ENCODE results near the gene NOXO1. TPM values are rescaled to one million over a fixed set of nuclear protein-coding genes. Genes with fewer than 3 reads are reported as not detected.
"Not testable (repeated sequence)": the region's sequence is repeated elsewhere in the genome, so short reads cannot be mapped to it uniquely, and the experiment has no call there.

The NOXO1 gene
- total and polyA plus RNA-seq, 2 experiments from 2014 or later: 2.3 to 6.0 TPM

DNA sequence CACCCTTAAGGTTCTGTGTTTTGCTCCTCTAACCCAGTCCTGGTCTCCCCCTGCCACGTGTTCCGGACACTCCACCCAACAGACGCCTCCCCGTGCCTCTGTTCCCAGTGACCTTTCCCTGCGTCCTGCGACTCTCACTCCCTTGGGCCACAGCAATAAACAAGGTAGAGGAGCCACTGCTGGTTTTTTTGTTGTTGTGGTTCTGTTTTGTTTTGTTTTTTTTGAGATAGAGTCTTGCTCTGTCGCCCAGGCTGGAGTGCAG is 34.6 kb upstream of the NOXO1 start:
- no peak for DNase-seq (ENCODE audit: low spot score)
- Histone ChIP-seq H3K4me3 (no peak overlapping the region), H3K27ac (peak overlapping the region; percentile 85), H4K20me1 (ENCODE audit: insufficient read depth, poor library complexity, severe bottlenecking) (no peaks in the 10 kb centered on the region), H3K9me3 (ENCODE audit: low read depth) (no peaks in the 10 kb centered on the region), H3K36me3 (replicated peaks; ENCODE audit: insufficient read depth, low read depth) (no peaks in the 10 kb centered on the region), H3K9me2 (replicated peaks; ENCODE audit: insufficient read depth) (no peaks in the 10 kb centered on the region), H3K79me2 (no peaks in the 10 kb centered on the region), H3K27me3 (peaks cover 21% of the 10 kb centered on the region), H3K4me1 (ENCODE audit: insufficient read depth) (peaks cover 17% of the 10 kb centered on the region), H3K4me2 (no peak overlapping the region), H2AFZ (no peak overlapping the region)
- TF ChIP-seq EZH2phosphoT487 (IDR thresholded peaks at IDR 0.05; ENCODE audit: low read depth, severe bottlenecking, unreplicated experiment): no peak
- no peak for TF ChIP-seq EZH2 (IDR thresholded peaks at IDR 0.05; ENCODE audit: borderline replicate concordance)
- TF ChIP-seq, protein P1, sequence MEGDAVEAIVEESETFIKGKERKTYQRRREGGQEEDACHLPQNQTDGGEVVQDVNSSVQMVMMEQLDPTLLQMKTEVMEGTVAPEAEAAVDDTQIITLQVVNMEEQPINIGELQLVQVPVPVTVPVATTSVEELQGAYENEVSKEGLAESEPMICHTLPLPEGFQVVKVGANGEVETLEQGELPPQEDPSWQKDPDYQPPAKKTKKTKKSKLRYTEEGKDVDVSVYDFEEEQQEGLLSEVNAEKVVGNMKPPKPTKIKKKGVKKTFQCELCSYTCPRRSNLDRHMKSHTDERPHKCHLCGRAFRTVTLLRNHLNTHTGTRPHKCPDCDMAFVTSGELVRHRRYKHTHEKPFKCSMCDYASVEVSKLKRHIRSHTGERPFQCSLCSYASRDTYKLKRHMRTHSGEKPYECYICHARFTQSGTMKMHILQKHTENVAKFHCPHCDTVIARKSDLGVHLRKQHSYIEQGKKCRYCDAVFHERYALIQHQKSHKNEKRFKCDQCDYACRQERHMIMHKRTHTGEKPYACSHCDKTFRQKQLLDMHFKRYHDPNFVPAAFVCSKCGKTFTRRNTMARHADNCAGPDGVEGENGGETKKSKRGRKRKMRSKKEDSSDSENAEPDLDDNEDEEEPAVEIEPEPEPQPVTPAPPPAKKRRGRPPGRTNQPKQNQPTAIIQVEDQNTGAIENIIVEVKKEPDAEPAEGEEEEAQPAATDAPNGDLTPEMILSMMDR (IDR thresholded peaks at IDR 0.05; ENCODE audit: poor library complexity): no peak
- WGBS (ENCODE audit: low lambda C conversion rate, missing lambda C conversion rate): 84% methylated on average over 7 of the region's 7 CpGs

DNA sequence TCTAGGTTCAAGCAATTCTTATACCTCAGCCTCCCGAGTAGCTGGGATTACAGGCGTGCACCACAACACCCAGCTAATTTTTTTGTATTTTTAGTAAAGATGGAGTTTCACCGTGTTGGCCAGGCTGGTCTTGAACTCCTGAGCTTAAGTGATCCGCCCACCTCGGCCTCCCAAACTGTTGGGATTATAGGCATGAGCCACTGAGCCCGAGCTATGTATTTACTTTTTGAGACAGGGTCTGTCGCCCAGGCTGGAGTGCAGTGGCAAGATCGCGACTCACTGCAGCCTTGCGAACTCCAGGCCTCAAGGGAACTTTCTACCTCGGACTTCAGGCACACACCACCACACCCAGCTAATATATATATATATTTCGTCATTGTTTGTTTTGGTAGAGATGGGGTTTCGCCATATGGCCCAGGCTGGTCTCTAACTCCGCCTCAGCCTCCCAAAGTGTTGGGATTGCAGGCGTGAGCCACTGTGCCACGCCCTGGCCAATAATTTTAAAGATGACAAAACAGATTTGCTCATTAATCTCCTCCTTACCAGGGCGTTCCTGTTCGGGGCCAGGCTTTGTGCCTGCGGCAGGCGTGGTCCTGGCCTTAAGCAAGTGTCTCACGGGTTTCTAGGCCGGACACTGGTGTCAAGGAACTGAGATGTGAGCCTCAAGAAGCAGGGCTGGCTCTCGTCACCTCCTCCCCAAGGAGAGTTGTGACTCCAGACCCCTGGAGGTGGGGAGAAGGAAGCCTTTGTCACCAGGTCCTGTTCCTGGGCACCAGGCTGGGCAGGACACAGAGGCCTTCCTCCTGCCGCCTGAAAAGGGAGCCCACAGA is 34.1 kb upstream of the NOXO1 start:
- DNase-seq (ENCODE audit: low spot score): peak; percentile 63
- Histone ChIP-seq H3K9me3 (ENCODE audit: low read depth) (no peaks in the 10 kb centered on the region), H4K20me1 (ENCODE audit: insufficient read depth, poor library complexity, severe bottlenecking) (no peaks in the 10 kb centered on the region), H2AFZ (no peak overlapping the region), H3K27ac (peak overlapping the region; percentile 85), H3K4me2 (no peak overlapping the region), H3K4me1 (ENCODE audit: insufficient read depth) (peaks cover 18% of the 10 kb centered on the region), H3K27me3 (peaks cover 17% of the 10 kb centered on the region), H3K4me3 (no peak overlapping the region), H3K36me3 (replicated peaks; ENCODE audit: insufficient read depth, low read depth) (no peaks in the 10 kb centered on the region), H3K9me2 (replicated peaks; ENCODE audit: insufficient read depth) (no peaks in the 10 kb centered on the region), H3K79me2 (peaks cover 5% of the 10 kb centered on the region)
- 69% methylated on average over 24 of the region's 24 CpGs for WGBS (ENCODE audit: low lambda C conversion rate, missing lambda C conversion rate)
- TF ChIP-seq, protein P1 (IDR thresholded peaks at IDR 0.05; ENCODE audit: poor library complexity): no peak
- TF ChIP-seq EZH2phosphoT487 (IDR thresholded peaks at IDR 0.05; ENCODE audit: low read depth, severe bottlenecking, unreplicated experiment): no peak
- no peak for TF ChIP-seq EZH2 (IDR thresholded peaks at IDR 0.05; ENCODE audit: borderline replicate concordance)

DNA sequence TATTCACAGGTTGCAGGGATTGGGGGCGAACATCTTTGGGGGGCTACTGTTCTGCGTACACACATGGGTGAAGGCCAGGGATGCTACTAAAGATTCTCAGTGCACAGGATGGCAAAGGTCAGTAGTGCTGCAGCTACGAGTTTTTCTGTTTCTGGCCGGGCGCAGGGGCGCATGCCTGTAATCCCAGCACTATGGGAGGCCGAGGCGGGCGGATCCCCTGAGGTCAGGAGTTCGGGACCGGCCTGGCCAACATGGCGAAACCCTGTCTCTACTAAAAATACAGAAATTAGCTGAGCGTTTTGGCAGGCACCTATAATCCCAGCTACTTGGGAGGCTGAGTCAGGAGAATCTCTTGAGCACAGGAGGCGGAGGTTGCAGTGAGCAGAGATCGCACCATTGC is 32.3 kb upstream of the NOXO1 start:
- Histone ChIP-seq H3K36me3 (replicated peaks; ENCODE audit: insufficient read depth, low read depth) (no peaks in the 10 kb centered on the region), H3K4me2 (no peak overlapping the region), H4K20me1 (ENCODE audit: insufficient read depth, poor library complexity, severe bottlenecking) (peaks cover 7% of the 10 kb centered on the region), H3K4me3 (no peak overlapping the region), H3K79me2 (peaks cover 14% of the 10 kb centered on the region), H2AFZ (no peak overlapping the region), H3K9me3 (ENCODE audit: low read depth) (no peaks in the 10 kb centered on the region), H3K4me1 (ENCODE audit: insufficient read depth) (peaks cover 19% of the 10 kb centered on the region), H3K27ac (no peak overlapping the region), H3K9me2 (replicated peaks; ENCODE audit: insufficient read depth) (no peaks in the 10 kb centered on the region), H3K27me3 (no peaks in the 10 kb centered on the region)
- WGBS (ENCODE audit: low lambda C conversion rate, missing lambda C conversion rate): 96% methylated on average over 15 of the region's 15 CpGs
- TF ChIP-seq, protein P1 (IDR thresholded peaks at IDR 0.05; ENCODE audit: poor library complexity): no peak
- TF ChIP-seq EZH2 (IDR thresholded peaks at IDR 0.05; ENCODE audit: borderline replicate concordance) (no peak), EZH2phosphoT487 (IDR thresholded peaks at IDR 0.05; ENCODE audit: low read depth, severe bottlenecking, unreplicated experiment) (no peak)
- DNase-seq (ENCODE audit: low spot score): no peak

GRCh38 chr16:2011726-2012125 is 30.5 kb upstream of the NOXO1 start:
- Histone ChIP-seq H3K79me2 (peaks cover 32% of the 10 kb centered on the region), H3K4me1 (ENCODE audit: insufficient read depth) (peaks cover 33% of the 10 kb centered on the region), H4K20me1 (ENCODE audit: insufficient read depth, poor library complexity, severe bottlenecking) (peaks cover 25% of the 10 kb centered on the region)
- 91% methylated on average over 9 of the region's 9 CpGs for WGBS (ENCODE audit: low lambda C conversion rate, missing lambda C conversion rate)
- H3K4me3 ChIP-seq; H3K27me3 ChIP-seq; H2AFZ ChIP-seq; H3K27ac ChIP-seq; DNase-seq (ENCODE audit: low spot score); H3K9me2 ChIP-seq (replicated peaks; ENCODE audit: insufficient read depth); H3K4me2 ChIP-seq; H3K9me3 ChIP-seq (ENCODE audit: low read depth); H3K36me3 ChIP-seq (replicated peaks; ENCODE audit: insufficient read depth, low read depth): not testable (repeated sequence)
